ENCODE results near the gene KAT6B. TPM values are rescaled to one million over a fixed set of nuclear protein-coding genes. Genes with fewer than 3 reads are reported as not detected.

KAT6B gene
- total RNA-seq, 4 donors from 2014 or later: 34.2 to 84.2 (median 47.3) TPM

GRCh38 chr10:75013007-75013406 lies 186.6 kb downstream of the KAT6B start:
- DNase-seq (ENCODE audit: low spot score in 2 of 2): no peak
- Histone ChIP-seq H3K9me3 (no peaks in the 10 kb centered on the region), H3K27ac (no peak overlapping the region), H3K27me3 (no peaks in the 10 kb centered on the region), H3K4me3 (no peak overlapping the region), H3K36me3 (peaks cover 12% of the 10 kb centered on the region), H3K4me1 (peaks cover 8% of the 10 kb centered on the region)
- TF ChIP-seq POLR2AphosphoS5 (IDR thresholded peaks at IDR 0.05) (no peak), EP300 (IDR thresholded peaks at IDR 0.05) (no peak)

GRCh38 chr10:75013522-75013921 lies 187.1 kb downstream of the KAT6B start:
- peaks cover 8% of the 10 kb centered on the region for H3K4me1 ChIP-seq
- H3K9me3 ChIP-seq: no peaks in the 10 kb centered on the region
- H3K4me3 ChIP-seq: no peak overlapping the region
- no peaks in the 10 kb centered on the region for H3K27me3 ChIP-seq
- WGBS: 77% methylated on average over 2 of the region's 2 CpGs
- no peak for DNase-seq (ENCODE audit: low spot score in 2 of 2)
- no peak for TF ChIP-seq POLR2A (IDR thresholded peaks at IDR 0.05)
- no peak for TF ChIP-seq CTCF (IDR thresholded peaks at IDR 0.05)
- TF ChIP-seq EP300 (IDR thresholded peaks at IDR 0.05): no peak
- TF ChIP-seq POLR2AphosphoS5 (IDR thresholded peaks at IDR 0.05): no peak
- peaks cover 15% of the 10 kb centered on the region for H3K36me3 ChIP-seq
- H3K27ac ChIP-seq: no peak overlapping the region

- H3K4me3 ChIP-seq: no peak overlapping the region
- H3K4me1 ChIP-seq: peaks cover 8% of the 10 kb centered on the region
- DNase-seq (ENCODE audit: low spot score in 2 of 2): no peak
- H3K9me3 ChIP-seq: no peaks in the 10 kb centered on the region
- peaks cover 15% of the 10 kb centered on the region for H3K36me3 ChIP-seq
- 82% methylated on average over 6 of the region's 6 CpGs for WGBS
- no peak for TF ChIP-seq CTCF (IDR thresholded peaks at IDR 0.05)
- TF ChIP-seq EP300 (IDR thresholded peaks at IDR 0.05): no peak
- H3K27ac ChIP-seq: no peak overlapping the region
- no peaks in the 10 kb centered on the region for H3K27me3 ChIP-seq
Measured at GRCh38 chr10:75014516-75015230, 188.3 kb downstream of the KAT6B start.

- Histone ChIP-seq H3K27me3 (no peaks in the 10 kb centered on the region), H3K36me3 (peaks cover 20% of the 10 kb centered on the region), H3K4me3 (no peak overlapping the region), H3K27ac (no peak overlapping the region), H3K4me1 (peaks cover 8% of the 10 kb centered on the region), H3K9me3 (no peaks in the 10 kb centered on the region)
- no peak for DNase-seq (ENCODE audit: low spot score in 2 of 2)
- TF ChIP-seq POLR2A (IDR thresholded peaks at IDR 0.05) (no peak), POLR2AphosphoS5 (IDR thresholded peaks at IDR 0.05) (no peak), CTCF (IDR thresholded peaks at IDR 0.05) (no peak), EP300 (IDR thresholded peaks at IDR 0.05) (no peak)
- WGBS: 67% methylated on average over 5 of the region's 5 CpGs
Measured at GRCh38 chr10:75015442-75015841, 189.0 kb downstream of the KAT6B start.

GRCh38 chr10:75016325-75016724 lies 189.9 kb downstream of the KAT6B start:
- Histone ChIP-seq H3K9me3 (no peaks in the 10 kb centered on the region), H3K27ac (no peak overlapping the region), H3K36me3 (peaks cover 29% of the 10 kb centered on the region), H3K4me1 (peaks cover 8% of the 10 kb centered on the region), H3K27me3 (no peaks in the 10 kb centered on the region), H3K4me3 (no peak overlapping the region)
- no peak for DNase-seq (ENCODE audit: low spot score in 2 of 2)
- WGBS: 46% methylated on average over 3 of the region's 3 CpGs
- TF ChIP-seq POLR2AphosphoS5 (IDR thresholded peaks at IDR 0.05) (no peak), CTCF (IDR thresholded peaks at IDR 0.05) (no peak), EP300 (IDR thresholded peaks at IDR 0.05) (no peak), POLR2A (IDR thresholded peaks at IDR 0.05) (no peak)

- TF ChIP-seq CTCF (IDR thresholded peaks at IDR 0.05): no peak
- no peak for TF ChIP-seq POLR2AphosphoS5 (IDR thresholded peaks at IDR 0.05)
- TF ChIP-seq POLR2A (IDR thresholded peaks at IDR 0.05): no peak
- no peak for TF ChIP-seq EP300 (IDR thresholded peaks at IDR 0.05)
- H3K4me1 ChIP-seq: peaks cover 4% of the 10 kb centered on the region
- H3K9me3 ChIP-seq: no peaks in the 10 kb centered on the region
- 97% methylated on average over 6 of the region's 6 CpGs for WGBS
- H3K36me3 ChIP-seq: peaks cover 33% of the 10 kb centered on the region
- H3K27ac ChIP-seq: no peak overlapping the region
- DNase-seq (ENCODE audit: low spot score in 2 of 2): no peak
- no peaks in the 10 kb centered on the region for H3K27me3 ChIP-seq
- H3K4me3 ChIP-seq: no peak overlapping the region
Measured at GRCh38 chr10:75018251-75018650, 191.9 kb downstream of the KAT6B start.
